HCT116 (cell line): ENCODE data around the gene OR2H1. TPM values are rescaled to one million over a fixed set of nuclear protein-coding genes. Genes with fewer than 3 reads are reported as not detected.

Source experiments
- ATAC-seq: fragments of 200-7000 bp; cut with Tn5 transposase; 2 replicates; pipeline ENCODE4 v1.9.1; 2020; ENCODE audit warnings: mild to moderate bottlenecking, moderate library complexity
- BruUV-seq: library from RNA; stranded (reverse); fragments of 400-500 nt; replicated peaks from 2 replicates; lab custom pipeline; 2021; lab: Mats Ljungman, UMichigan
- CTCF ChIA-PET: fragments of 300-600 bp; sonication (Branson Sonifier 250); formaldehyde crosslinking; loops from one replicate; lab custom pipeline; 2021; ENCODE audit warnings: antibody characterized with exemption; lab: Charles Lee
- POLR2A ChIA-PET: fragments of 300-600, 350-600 bp; sonication (Branson Sonifier 250); formaldehyde crosslinking; loops from one replicate; lab custom pipeline; 2021; ENCODE audit warnings: antibody characterized with exemption; lab: Charles Lee
- RAD21 ChIA-PET, 2 experiments: fragments of 300-600 bp; sonication (Branson Sonifier 250); formaldehyde crosslinking; loops; one replicate each; lab custom pipeline; 2023; ENCODE audit warnings: low total read pairs in 2 of 2; ENCODE audit not compliant: uncharacterized antibody in 2 of 2, unreplicated experiment in 2 of 2, low non-redundant PET in 1 of 2; lab: Charles Lee
- DNase-seq: peaks from one replicate; pipeline ENCODE4 v3.0.0-alpha.2; 2010; ENCODE audit warnings: low read depth, low spot score
- H2AFZ ChIP-seq: fragments of 200-600 bp; shearing (Covaris generic), sonication (generic); 2 replicates; pipeline ENCODE4 v1.6.1; 2017; ENCODE audit warnings: low read depth, mixed run types, mixed read lengths, antibody characterized with exemption, low read length; ENCODE audit not compliant: poor library complexity, severe bottlenecking
- H3K27ac ChIP-seq: 2 replicates; pipeline ENCODE4 v1.5.1; 2012; ENCODE audit warnings: low read depth, low read length
- H3K27me3 ChIP-seq: fragments of 200-600 bp; sonication (generic); 2 replicates; pipeline ENCODE4 v1.6.1; 2016; ENCODE audit warnings: mixed run types, low read length, mixed read lengths; ENCODE audit not compliant: insufficient read depth
- H3K36me3 ChIP-seq, 2 experiments: fragments of 200-500 bp in 1 of 2; fragments of 200-600 bp in 1 of 2; sonication (Bioruptor generic) in 1 of 2; sonication (generic) in 1 of 2; 2 replicates each; pipeline versions ENCODE4 v1.5.1 to v1.6.1; 2014 to 2016; ENCODE audit warnings: low read length in 2 of 2, inconsistent platforms in 1 of 2, mixed read lengths in 1 of 2, mixed run types in 1 of 2; ENCODE audit not compliant: insufficient read depth in 2 of 2, control insufficient read depth in 1 of 2
- H3K4me1 ChIP-seq, 2 experiments: fragments of 200-600 bp in 1 of 2; sonication (generic) in 1 of 2; 2 replicates each; pipeline versions ENCODE4 v1.5.1 to v1.6.1; 2012 to 2017; ENCODE audit warnings: low read length in 2 of 2, inconsistent platforms in 1 of 2, mild to moderate bottlenecking in 1 of 2, mixed read lengths in 1 of 2, mixed run types in 1 of 2, moderate library complexity in 1 of 2; ENCODE audit not compliant: insufficient read depth in 2 of 2, control insufficient read depth in 1 of 2
- H3K4me2 ChIP-seq: fragments of 200-600 bp; sonication (generic); 2 replicates; pipeline ENCODE4 v1.6.1; 2017; ENCODE audit warnings: mixed run types, low read length, mixed read lengths
- H3K4me3 ChIP-seq, 2 experiments: fragments of 200-600 bp in 1 of 2; sonication (generic) in 1 of 2; replicated peaks in 1 of 2; 2 replicates each; pipeline ENCODE4 v1.5.1; 2011 to 2016; ENCODE audit warnings: low read length in 2 of 2, control low read depth in 1 of 2, low read depth in 1 of 2, mild to moderate bottlenecking in 1 of 2, mixed read lengths in 1 of 2, mixed run types in 1 of 2
- H3K79me2 ChIP-seq: fragments of 200-600 bp; sonication (generic); 2 replicates; pipeline ENCODE4 v1.6.1; 2017; ENCODE audit warnings: mild to moderate bottlenecking, mixed run types, low read length, moderate library complexity, mixed read lengths; ENCODE audit not compliant: insufficient read depth
- H3K9ac ChIP-seq: fragments of 200-600 bp; sonication (generic); 2 replicates; pipeline ENCODE4 v1.6.1; 2016; ENCODE audit warnings: low read length, mixed read lengths
- H3K9me2 ChIP-seq: fragments of 200-600 bp; sonication (generic), shearing (Covaris generic); 2 replicates; pipeline ENCODE4 v1.6.1; 2017; ENCODE audit warnings: mixed run types, mild to moderate bottlenecking, moderate library complexity; ENCODE audit not compliant: insufficient read depth
- H3K9me3 ChIP-seq, 2 experiments: fragments of 200-500 bp in 1 of 2; fragments of 200-600 bp in 1 of 2; sonication (Bioruptor generic) in 1 of 2; sonication (generic) in 1 of 2; 2 replicates each; pipeline ENCODE4 v1.6.1; 2014 to 2017; ENCODE audit warnings: low read length in 2 of 2, mixed read lengths in 2 of 2, inconsistent platforms in 1 of 2, low read depth in 1 of 2, mild to moderate bottlenecking in 1 of 2, mixed run types in 1 of 2, moderate library complexity in 1 of 2; ENCODE audit not compliant: control insufficient read depth in 1 of 2, insufficient read depth in 1 of 2
- H4K20me1 ChIP-seq: fragments of 200-600 bp; sonication (generic), shearing (Covaris generic); 2 replicates; pipeline ENCODE4 v1.6.1; 2017; ENCODE audit warnings: mixed run types, mild to moderate bottlenecking, moderate library complexity; ENCODE audit not compliant: insufficient read depth
- CBX3 ChIP-seq: IDR thresholded peaks from 2 replicates; pipeline ENCODE4 v1.6.1; 2012; ENCODE audit warnings: low read depth
- CEBPB ChIP-seq: IDR thresholded peaks from 2 replicates; pipeline ENCODE4 v1.6.1; 2012; ENCODE audit warnings: low read depth
- CTCF ChIP-seq, 3 experiments: fragments of 200-600 bp in 1 of 3; sonication (generic) in 1 of 3; IDR thresholded peaks in 2 of 3; conservative IDR thresholded peaks in 1 of 3; 2 replicates each; pipeline ENCODE4 v1.5.1; 2012 to 2017; ENCODE audit warnings: low read depth in 2 of 3, low read length in 2 of 3, antibody characterized with exemption in 1 of 3, borderline replicate concordance in 1 of 3, control low read depth in 1 of 3, mild to moderate bottlenecking in 1 of 3, mixed read lengths in 1 of 3, mixed run types in 1 of 3, moderate library complexity in 1 of 3; ENCODE audit not compliant: insufficient read depth in 1 of 3
- EGR1 ChIP-seq: IDR thresholded peaks from 2 replicates; pipeline ENCODE4 v1.6.1; 2012; ENCODE audit warnings: low read depth
- ELF1 ChIP-seq: IDR thresholded peaks from 2 replicates; pipeline ENCODE4 v1.6.1; 2012; ENCODE audit warnings: low read depth, borderline replicate concordance
- EZH2 ChIP-seq: fragments of 200-600 bp; sonication (generic); IDR thresholded peaks from 2 replicates; pipeline ENCODE4 v1.6.1; 2017; ENCODE audit warnings: antibody characterized with exemption, mixed run types
- FOSL1 ChIP-seq: IDR thresholded peaks from 2 replicates; pipeline ENCODE4 v1.6.1; 2012; ENCODE audit warnings: low read depth
- JUND ChIP-seq: IDR thresholded peaks from 2 replicates; pipeline ENCODE4 v1.6.1; 2012
- MAX ChIP-seq: IDR thresholded peaks from 2 replicates; pipeline ENCODE4 v1.6.1; 2012
- POLR2A ChIP-seq: IDR thresholded peaks from 2 replicates; pipeline ENCODE4 v1.7.0; 2011; ENCODE audit warnings: borderline replicate concordance; ENCODE audit not compliant: insufficient read depth, insufficient read length; ENCODE audit errors: extremely low read depth
- RAD21 ChIP-seq: IDR thresholded peaks from 2 replicates; pipeline ENCODE4 v1.6.1; 2012; ENCODE audit warnings: low read depth, mild to moderate bottlenecking
- SIN3A ChIP-seq: IDR thresholded peaks from 2 replicates; pipeline ENCODE4 v1.6.1; 2012; ENCODE audit warnings: low read depth
- SP1 ChIP-seq: IDR thresholded peaks from 2 replicates; pipeline ENCODE4 v1.6.1; 2012; ENCODE audit warnings: low read depth
- SRF ChIP-seq: IDR thresholded peaks from 2 replicates; pipeline ENCODE4 v1.6.1; 2012; ENCODE audit warnings: low read depth
- intact Hi-C: fragments of 100-400 bp; cut with micrococcal nuclease; formaldehyde crosslinking; loops from 2 replicates; pipeline ENCODE4 v1.10.0; 2022
- total RNA-seq: library from RNA; stranded (reverse); gene quantifications from one replicate; pipeline ENCODE4 v1.2.1, GENCODE V29; 2021; ENCODE audit not compliant: unreplicated experiment
- TF ChIP-seq, protein P1 (sequence below): IDR thresholded peaks from 2 replicates; pipeline ENCODE4 v1.6.1; 2012; ENCODE audit warnings: low read depth

Gene OR2H1
- total RNA-seq, 1 experiment from 2014 or later = not detected

DNA sequence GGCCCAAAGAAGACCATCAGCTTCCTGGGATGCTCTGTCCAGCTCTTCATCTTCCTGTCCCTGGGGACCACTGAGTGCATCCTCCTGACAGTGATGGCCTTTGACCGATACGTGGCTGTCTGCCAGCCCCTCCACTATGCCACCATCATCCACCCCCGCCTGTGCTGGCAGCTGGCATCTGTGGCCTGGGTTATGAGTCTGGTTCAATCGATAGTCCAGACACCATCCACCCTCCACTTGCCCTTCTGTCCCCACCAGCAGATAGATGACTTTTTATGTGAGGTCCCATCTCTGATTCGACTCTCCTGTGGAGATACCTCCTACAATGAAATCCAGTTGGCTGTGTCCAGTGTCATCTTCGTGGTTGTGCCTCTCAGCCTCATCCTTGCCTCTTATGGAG is 5.1 kb downstream of the OR2H1 start:
- ATAC-seq (no peak), DNase-seq (no peak)
- Histone ChIP-seq H3K9me3 (no peaks in the 10 kb centered on the region), H3K9me2 (no peaks in the 10 kb centered on the region), H4K20me1 (no peaks in the 10 kb centered on the region), H3K79me2 (no peaks in the 10 kb centered on the region), H2AFZ (no peak overlapping the region), H3K36me3 (no peaks in the 10 kb centered on the region), H3K4me1 (0 out of 4 replicates have a peak, but pooled peaks cover 0 to 3% of the 10 kb centered on the region in 2 experiments), H3K4me3 (no peak overlapping the region), H3K4me2 (no peak overlapping the region), H3K9ac (no peak overlapping the region), H3K27ac (no peak overlapping the region), H3K27me3 (0 out of 2 replicates have a peak, but pooled peaks cover 6% of the 10 kb centered on the region)
- POLR2A ChIA-PET = no interaction called here
- TF ChIP-seq CTCF (IDR thresholded peaks at IDR 0.05 in 2 of 3, conservative IDR thresholded peaks at IDR 0.05 in 1 of 3; ENCODE audit: borderline replicate concordance in 1 of 3, insufficient read depth in 1 of 3, low read depth in 2 of 3, low read length in 2 of 3) (no peak), MAX (no peak), CBX3 (no peak), ELF1 (no peak), RAD21 (no peak), EZH2 (no peak), SP1 (no peak), SIN3A (no peak), SRF (no peak), JUND (no peak), POLR2A (no peak), FOSL1 (no peak), EGR1 (no peak), CEBPB (no peak)
- TF ChIP-seq, protein P1, sequence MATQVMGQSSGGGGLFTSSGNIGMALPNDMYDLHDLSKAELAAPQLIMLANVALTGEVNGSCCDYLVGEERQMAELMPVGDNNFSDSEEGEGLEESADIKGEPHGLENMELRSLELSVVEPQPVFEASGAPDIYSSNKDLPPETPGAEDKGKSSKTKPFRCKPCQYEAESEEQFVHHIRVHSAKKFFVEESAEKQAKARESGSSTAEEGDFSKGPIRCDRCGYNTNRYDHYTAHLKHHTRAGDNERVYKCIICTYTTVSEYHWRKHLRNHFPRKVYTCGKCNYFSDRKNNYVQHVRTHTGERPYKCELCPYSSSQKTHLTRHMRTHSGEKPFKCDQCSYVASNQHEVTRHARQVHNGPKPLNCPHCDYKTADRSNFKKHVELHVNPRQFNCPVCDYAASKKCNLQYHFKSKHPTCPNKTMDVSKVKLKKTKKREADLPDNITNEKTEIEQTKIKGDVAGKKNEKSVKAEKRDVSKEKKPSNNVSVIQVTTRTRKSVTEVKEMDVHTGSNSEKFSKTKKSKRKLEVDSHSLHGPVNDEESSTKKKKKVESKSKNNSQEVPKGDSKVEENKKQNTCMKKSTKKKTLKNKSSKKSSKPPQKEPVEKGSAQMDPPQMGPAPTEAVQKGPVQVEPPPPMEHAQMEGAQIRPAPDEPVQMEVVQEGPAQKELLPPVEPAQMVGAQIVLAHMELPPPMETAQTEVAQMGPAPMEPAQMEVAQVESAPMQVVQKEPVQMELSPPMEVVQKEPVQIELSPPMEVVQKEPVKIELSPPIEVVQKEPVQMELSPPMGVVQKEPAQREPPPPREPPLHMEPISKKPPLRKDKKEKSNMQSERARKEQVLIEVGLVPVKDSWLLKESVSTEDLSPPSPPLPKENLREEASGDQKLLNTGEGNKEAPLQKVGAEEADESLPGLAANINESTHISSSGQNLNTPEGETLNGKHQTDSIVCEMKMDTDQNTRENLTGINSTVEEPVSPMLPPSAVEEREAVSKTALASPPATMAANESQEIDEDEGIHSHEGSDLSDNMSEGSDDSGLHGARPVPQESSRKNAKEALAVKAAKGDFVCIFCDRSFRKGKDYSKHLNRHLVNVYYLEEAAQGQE = no peak
- BruUV-seq = no TSS peak
- RAD21 ChIA-PET = no interaction called here
- CTCF ChIA-PET = no interaction called here
- intact Hi-C loops = no loop called here
